ENCODE measurements around the gene DPYD. TPM values are rescaled to one million over a fixed set of nuclear protein-coding genes. Genes with fewer than 3 reads are reported as not detected.

Gene DPYD
- total RNA-seq, 1 donor from 2014 or later: 8.5 TPM

DNA sequence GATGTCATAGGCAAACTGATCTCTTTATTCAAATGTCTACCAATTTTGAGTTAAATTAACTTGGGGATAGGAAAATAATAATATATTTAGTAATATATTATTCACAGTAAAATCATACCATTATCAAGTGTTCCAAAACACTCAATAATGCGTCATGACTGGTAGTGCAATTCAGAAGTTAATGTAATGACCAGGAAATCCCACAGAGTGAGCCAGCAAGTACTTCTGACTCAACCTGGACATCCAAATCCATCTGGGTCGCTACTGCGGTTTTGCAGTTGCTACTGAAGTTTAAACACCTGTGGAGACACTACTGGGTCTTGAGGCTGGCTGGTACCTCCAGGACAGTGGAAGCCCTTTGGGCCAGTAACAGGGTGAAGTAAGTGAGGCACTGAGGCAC lies 44.8 kb downstream of the DPYD start:
- TF ChIP-seq, protein P1, sequence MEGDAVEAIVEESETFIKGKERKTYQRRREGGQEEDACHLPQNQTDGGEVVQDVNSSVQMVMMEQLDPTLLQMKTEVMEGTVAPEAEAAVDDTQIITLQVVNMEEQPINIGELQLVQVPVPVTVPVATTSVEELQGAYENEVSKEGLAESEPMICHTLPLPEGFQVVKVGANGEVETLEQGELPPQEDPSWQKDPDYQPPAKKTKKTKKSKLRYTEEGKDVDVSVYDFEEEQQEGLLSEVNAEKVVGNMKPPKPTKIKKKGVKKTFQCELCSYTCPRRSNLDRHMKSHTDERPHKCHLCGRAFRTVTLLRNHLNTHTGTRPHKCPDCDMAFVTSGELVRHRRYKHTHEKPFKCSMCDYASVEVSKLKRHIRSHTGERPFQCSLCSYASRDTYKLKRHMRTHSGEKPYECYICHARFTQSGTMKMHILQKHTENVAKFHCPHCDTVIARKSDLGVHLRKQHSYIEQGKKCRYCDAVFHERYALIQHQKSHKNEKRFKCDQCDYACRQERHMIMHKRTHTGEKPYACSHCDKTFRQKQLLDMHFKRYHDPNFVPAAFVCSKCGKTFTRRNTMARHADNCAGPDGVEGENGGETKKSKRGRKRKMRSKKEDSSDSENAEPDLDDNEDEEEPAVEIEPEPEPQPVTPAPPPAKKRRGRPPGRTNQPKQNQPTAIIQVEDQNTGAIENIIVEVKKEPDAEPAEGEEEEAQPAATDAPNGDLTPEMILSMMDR (conservative IDR thresholded peaks at IDR 0.05): no peak
- H3K4me3 Mint-ChIP-seq: no peak overlapping the region
- DNase-seq (ENCODE audit: extremely low spot score, unreplicated experiment): no peak
- H3K4me1 Mint-ChIP-seq (ENCODE audit: unreplicated experiment): no peaks in the 10 kb centered on the region
- no peaks in the 10 kb centered on the region for H3K36me3 Mint-ChIP-seq
- H3K27me3 Mint-ChIP-seq: no peaks in the 10 kb centered on the region
- H3K27ac Mint-ChIP-seq: no peak overlapping the region
- no peaks in the 10 kb centered on the region for H3K9me3 Mint-ChIP-seq

DNA sequence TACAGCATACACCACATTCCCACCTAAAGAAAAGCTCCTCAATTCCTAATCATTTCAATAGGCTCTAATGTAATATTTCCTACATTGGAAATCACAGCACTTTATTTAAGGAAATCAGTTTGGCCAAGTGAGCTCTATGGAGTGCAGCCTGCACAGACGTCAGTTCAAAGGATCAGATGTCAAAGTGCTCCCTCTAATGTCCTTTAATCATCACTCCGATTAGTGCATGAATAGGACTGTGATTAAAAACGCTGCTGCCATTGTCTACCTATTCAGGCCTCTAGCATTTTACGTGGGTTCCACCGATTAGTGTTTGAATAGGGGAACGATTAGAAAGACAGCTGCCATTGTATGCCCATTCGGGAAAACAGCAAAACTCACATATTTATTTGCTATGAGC lies 50.2 kb downstream of the DPYD start:
- no peaks in the 10 kb centered on the region for H3K9me3 Mint-ChIP-seq
- no peak overlapping the region for H3K4me3 Mint-ChIP-seq
- H3K36me3 Mint-ChIP-seq: no peaks in the 10 kb centered on the region
- TF ChIP-seq, protein P1 (conservative IDR thresholded peaks at IDR 0.05): no peak
- H3K27me3 Mint-ChIP-seq: no peaks in the 10 kb centered on the region
- peaks cover 5% of the 10 kb centered on the region for H3K4me1 Mint-ChIP-seq (ENCODE audit: unreplicated experiment)
- H3K27ac Mint-ChIP-seq: no peak overlapping the region
- no peak for DNase-seq (ENCODE audit: extremely low spot score, unreplicated experiment)

DNA sequence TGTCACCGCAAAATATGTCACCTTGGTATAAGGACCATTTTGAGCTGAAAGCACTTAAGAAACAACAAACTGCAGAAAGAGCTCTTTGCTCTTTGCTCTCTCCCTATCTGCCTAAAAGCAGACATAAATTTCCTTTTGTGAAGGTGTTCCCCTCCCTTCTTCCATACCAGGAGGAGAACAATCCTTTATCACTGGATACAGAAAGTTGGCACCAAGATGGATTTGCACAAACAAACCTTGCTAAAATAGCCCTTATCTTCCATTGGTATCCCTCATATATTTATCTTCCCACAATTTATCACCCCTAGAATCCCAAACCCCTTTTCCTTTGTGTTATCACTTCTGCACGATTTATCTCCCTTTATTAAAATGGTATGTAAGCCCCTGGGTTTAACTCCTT lies 51.4 kb downstream of the DPYD start:
- H3K27me3 Mint-ChIP-seq: no peaks in the 10 kb centered on the region
- peaks cover 5% of the 10 kb centered on the region for H3K4me1 Mint-ChIP-seq (ENCODE audit: unreplicated experiment)
- no peak for DNase-seq (ENCODE audit: extremely low spot score, unreplicated experiment)
- no peak overlapping the region for H3K27ac Mint-ChIP-seq
- TF ChIP-seq, protein P1 (conservative IDR thresholded peaks at IDR 0.05): no peak
- no peak overlapping the region for H3K4me3 Mint-ChIP-seq
- H3K36me3 Mint-ChIP-seq: no peaks in the 10 kb centered on the region
- H3K9me3 Mint-ChIP-seq: no peaks in the 10 kb centered on the region

DNA sequence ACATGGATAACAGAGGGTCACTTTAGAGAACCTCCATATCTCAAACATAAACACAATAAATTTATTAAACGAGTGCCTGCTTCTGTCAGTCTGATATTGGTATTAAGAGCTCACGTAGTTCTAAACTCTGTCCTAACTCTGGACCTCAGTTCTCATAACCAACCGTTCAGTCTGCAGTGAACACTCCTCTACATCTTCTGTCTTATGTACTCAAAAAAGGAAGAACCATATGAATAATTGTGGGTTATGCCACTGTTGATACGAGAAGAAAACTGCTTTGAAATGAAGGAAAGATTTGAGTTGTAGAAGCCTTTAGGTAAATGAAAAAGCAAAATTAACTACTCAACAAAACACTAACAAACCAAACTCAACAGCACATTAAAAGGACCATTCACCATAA lies 53.7 kb downstream of the DPYD start:
- peaks cover 5% of the 10 kb centered on the region for H3K4me1 Mint-ChIP-seq (ENCODE audit: unreplicated experiment)
- no peaks in the 10 kb centered on the region for H3K9me3 Mint-ChIP-seq
- no peak overlapping the region for H3K27ac Mint-ChIP-seq
- H3K27me3 Mint-ChIP-seq: no peaks in the 10 kb centered on the region
- H3K4me3 Mint-ChIP-seq: no peak overlapping the region
- no peak for DNase-seq (ENCODE audit: extremely low spot score, unreplicated experiment)
- TF ChIP-seq, protein P1 (conservative IDR thresholded peaks at IDR 0.05): no peak
- H3K36me3 Mint-ChIP-seq: no peaks in the 10 kb centered on the region

DNA sequence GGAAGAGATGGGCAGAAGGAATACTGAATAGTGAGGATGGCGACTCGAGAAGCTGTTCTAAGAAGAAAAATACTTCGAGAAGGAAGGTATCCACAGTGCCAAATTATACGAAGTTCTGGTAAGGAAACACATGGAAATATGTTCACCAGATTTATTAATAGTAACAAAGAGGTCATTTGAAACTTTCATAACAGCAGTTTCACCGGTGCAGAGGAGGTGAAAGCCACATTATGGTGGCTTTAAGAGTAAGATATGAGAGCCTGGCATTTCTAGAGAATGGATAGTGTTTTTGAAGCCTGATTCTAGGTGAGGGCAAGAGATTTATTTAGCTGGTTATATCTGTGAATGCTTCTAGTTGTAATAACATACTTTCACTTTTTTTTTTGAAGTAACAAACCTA lies 56.2 kb downstream of the DPYD start:
- no peaks in the 10 kb centered on the region for H3K36me3 Mint-ChIP-seq
- peaks cover 3% of the 10 kb centered on the region for H3K4me1 Mint-ChIP-seq (ENCODE audit: unreplicated experiment)
- TF ChIP-seq, protein P1 (conservative IDR thresholded peaks at IDR 0.05): no peak
- no peak for DNase-seq (ENCODE audit: extremely low spot score, unreplicated experiment)
- no peaks in the 10 kb centered on the region for H3K27me3 Mint-ChIP-seq
- H3K4me3 Mint-ChIP-seq: no peak overlapping the region
- H3K9me3 Mint-ChIP-seq: no peaks in the 10 kb centered on the region
- H3K27ac Mint-ChIP-seq: no peak overlapping the region

DNA sequence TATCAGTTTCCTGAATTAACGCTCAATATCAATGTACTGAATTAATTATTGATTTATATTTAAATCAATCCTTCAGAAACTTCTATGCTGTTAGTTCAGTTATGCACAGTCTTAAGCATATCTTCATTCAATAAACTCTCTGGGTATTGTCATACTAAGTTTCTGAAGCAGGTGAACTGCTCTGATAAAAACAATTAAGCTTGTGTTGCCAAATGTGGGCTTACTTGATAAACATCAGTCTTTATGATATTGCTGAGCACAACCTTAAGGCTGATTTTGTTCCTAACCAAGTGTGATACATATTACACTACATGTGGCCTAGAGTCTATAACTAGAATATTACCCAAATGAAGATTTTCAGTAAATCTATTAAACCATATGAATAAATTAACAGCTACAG lies 67.6 kb downstream of the DPYD start:
- H3K27me3 Mint-ChIP-seq: no peaks in the 10 kb centered on the region
- H3K36me3 Mint-ChIP-seq: no peaks in the 10 kb centered on the region
- no peaks in the 10 kb centered on the region for H3K9me3 Mint-ChIP-seq
- no peak overlapping the region for H3K4me3 Mint-ChIP-seq
- no peak overlapping the region for H3K27ac Mint-ChIP-seq
- TF ChIP-seq, protein P1 (conservative IDR thresholded peaks at IDR 0.05): no peak
- no peaks in the 10 kb centered on the region for H3K4me1 Mint-ChIP-seq (ENCODE audit: unreplicated experiment)
- no peak for DNase-seq (ENCODE audit: extremely low spot score, unreplicated experiment)
